ENCODE results near the gene NCS1.

Gene NCS1

DNA sequence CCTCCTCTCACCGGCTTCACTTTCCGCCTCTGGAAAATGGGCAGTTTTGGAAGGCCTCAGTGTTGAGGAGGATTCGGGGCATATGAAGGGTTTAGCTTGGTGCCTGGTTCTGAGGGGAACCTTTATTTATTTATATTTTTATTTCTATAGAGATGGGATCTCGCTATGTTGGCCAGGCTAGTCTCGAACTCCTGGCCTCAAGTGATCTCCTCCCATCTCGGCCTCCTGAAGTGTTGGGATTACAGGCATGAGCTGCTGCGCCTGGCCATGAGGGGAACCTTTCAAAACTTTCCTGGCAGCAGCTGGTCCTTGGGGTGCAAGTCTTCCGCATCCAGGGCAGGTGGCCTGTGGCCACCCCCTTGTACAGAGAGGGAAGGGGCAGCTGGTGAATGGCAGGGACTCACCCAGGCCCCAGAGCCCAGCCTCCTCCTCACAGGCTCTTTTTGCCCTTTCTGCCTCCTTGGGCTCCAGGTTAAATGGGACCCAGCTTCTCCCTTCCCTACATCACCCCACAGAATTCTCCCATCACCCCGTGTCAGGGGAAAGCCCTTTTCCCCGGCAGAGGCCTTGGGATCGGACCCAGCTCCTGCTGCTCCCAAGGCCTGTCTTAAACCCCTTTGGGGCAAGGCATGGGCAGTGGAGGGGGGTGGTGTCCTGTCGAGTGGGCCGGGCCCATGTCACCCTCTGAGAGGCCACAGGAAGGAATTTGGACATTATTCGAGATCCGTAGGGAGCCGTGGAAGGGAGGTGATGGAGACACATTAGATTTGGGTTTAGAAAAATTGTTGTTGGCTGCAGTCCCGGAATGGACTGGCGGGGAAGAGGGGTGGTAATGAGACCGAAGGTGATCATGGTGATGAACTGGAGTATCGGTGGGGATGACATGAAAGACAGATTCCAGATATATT lies 5.9 kb downstream of the NCS1 start:
- no peak for DNase-seq

DNA sequence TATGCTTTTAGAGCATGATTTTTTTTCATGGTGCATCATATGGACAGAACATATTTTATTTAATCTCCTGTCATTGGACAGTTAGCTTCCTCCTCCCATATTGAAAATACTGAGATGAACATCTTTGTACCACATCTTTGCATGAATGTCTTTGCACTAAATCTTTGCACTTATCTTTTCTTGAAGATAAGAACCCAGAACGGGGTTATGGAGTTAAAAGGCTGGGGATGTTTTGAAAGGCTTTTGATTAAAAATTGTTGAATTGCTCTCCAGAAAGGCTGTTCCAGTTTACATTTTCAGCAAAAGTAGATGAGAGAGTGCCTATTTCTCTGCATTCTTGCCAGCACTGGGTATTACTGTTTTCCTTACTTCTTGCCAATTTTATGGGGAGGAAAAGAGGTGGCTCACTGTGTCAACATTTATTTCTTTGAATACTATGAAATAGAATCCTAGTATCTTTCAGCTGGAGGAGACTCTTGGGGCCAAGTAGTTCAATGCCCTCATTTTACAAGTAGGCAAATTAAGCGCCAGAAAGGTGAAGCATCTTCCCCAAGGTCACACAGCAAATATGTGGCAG lies 7.2 kb downstream of the NCS1 start:
- no peak for DNase-seq

DNA sequence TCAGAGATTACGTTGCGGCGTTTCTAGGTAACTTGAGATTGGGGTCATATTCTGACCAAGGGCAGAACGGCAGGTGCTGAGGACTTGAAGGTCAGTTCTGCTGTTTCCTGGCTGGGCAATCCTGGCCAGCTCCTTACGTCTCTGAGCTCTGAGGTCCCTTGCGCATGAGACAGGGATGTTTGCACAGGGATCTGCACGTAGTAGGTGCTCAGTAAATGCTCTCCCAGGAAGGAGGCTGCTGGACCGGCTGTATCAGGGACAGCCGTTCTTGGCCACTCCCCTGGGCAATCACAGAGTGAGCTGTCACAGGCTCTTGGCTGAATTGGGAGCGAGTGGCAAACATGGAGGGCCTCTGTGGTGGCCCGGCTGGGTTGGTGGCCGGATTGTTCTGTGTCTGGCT lies 8.3 kb downstream of the NCS1 start:
- DNase-seq, result no peak

DNA sequence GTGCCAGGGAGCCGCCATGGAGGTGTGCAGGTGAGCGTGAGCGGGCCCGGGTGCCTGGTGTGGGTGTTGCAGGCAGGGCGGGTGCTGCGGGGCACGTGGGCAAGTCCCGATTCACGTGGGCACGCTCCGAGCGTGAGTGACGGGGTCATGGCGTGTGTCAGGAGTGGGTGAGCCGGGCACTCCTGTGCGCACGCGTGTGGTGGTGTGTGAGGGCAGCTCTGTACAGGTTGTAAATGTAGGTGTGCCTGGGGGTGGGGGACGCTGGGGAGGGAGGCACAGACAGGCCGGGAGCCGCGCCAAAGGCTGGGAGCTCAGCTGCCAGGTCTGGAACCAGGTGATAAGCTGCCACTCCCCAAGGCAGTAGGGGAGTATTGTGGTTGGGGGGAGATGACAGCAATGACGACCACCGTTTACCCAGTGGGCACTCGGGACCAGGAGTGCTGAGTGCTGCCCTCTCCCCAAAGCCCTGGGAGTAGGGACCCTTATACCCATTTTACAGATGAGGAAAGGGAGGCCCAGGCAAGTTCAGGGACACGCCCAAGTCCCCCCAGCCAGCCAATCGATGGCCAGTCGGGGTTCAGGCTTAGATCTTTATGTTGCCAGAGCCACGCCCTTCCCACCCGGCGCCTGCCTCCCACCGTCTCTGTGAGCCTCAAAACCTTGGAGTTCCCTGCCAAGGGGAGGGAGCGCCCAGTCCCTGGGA lies 9.6 kb downstream of the NCS1 start:
- no peak for DNase-seq

DNA sequence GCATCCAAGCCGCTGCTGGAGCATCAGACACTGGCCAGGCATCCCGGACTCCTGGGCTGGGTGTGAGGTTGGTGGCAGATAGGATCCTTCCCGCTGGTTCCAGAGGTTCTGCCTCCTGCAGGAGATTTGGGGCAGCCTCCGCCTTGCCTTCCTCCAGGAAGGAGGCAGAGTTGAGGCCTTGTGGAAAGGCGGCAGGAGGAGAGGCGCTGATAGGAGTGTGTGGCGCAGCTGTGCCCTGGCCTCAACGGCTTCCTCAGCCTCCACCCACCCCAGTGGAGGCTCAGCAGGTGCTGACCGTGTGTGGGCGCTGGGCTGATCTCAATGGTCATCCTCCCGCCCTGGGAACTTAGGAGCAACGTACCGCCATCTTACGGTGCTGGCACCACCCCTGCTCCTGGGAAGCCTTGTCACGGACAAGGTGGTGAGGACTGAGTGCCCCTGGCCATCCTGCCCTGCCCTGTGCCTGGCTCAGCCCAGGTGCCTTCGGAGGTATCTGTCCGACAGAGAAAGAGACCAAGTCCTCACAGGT lies 10.2 kb downstream of the NCS1 start:
- no peak for DNase-seq

DNA sequence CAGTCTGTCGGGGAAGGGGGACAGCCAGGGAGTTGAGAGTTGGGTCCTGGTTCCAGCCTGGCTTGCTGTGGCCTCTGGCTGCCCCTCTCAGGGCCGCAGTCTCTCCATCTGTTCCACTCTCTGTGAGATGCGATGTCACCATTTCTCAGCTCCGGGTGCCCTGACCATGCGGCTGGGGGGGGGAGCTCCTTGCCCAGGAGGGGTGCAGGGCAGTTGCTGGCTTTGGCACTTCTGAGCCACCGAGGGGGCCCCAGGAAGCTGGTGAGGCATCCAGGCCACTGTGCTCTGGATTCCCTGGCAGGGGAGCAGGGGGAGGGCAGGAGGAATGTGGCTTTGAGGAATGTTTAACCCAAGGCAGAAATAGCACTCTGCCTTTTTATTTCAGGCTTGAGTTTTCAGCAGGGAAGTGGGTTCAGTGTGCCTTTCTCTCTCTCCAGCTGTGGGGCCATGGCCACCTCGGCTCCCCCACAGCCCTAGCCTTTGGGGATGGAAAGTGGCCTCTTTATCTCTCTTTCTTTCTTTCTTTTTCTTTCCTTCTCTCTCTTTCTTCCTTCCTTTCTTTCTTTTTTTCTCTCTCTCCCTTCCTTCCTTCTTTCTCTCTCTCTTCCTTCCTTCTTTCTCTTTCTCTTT lies 11.0 kb downstream of the NCS1 start:
- DNase-seq, result peak; percentile 26

DNA sequence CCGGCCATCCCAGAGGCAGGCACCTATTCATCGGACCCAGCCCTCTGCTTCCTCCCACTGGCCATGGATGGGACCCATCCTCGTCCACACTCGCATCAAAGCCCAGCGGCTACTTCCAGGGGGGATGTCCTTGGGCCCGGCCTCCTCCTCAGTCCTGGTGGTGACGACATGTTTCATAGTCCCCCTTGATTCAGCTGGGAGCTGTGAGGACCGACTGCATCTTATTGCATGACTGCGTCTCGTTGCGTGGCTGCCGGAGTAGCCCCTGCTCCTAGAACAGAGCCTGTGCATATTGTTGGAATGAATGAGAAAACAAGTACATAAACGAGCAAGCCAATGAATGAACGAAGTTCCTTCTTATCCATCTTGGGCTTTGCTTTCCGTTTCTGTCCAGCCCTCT lies 12.8 kb downstream of the NCS1 start:
- DNase-seq, result no peak

DNA sequence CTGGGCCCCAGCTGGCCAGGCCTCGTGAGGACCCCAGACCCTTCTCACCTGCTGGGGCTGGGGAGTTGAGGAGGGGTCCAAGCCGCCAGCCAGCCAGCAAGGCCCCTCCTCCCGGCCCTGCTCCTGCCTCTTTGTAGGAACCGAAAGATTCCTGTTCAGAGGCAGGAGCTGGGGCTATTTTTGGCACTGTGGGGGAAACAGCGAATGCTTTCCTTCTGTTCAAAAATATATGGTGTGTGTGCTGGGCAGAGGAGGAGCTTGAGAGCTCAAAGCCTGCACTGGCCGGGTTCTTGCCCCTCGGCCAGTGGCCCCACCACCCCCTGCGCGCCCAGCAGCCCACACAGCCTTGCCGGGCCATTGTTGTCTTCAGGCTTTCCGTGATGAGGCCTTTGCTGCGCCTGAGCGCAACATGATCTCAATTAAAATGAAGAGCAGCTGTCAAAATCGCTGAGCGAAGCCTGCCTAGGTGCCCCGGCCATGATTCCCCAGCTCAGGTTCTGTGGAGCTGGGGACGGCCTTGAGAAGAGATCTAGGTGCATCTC lies 13.4 kb downstream of the NCS1 start:
- no peak for DNase-seq

DNA sequence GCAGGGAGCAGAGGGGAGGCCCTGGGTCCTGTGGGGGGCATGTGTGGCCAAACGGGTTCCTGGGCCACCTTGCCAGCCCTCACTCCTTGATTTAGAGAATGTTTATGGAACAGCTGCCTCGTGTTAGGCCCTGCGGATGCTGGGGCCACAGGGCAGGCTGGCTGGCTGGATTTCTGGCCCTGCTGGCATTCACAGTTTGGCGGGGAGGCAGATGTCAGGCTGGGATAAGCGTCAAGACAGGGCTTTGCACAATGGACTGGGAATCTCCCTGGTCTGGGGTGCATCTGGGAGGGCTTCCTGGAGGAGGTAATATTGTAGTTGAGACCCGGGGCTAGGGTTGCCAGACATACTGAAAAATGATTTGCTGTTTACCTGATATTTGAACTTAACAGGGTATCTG lies 13.8 kb downstream of the NCS1 start:
- DNase-seq, result no peak

DNA sequence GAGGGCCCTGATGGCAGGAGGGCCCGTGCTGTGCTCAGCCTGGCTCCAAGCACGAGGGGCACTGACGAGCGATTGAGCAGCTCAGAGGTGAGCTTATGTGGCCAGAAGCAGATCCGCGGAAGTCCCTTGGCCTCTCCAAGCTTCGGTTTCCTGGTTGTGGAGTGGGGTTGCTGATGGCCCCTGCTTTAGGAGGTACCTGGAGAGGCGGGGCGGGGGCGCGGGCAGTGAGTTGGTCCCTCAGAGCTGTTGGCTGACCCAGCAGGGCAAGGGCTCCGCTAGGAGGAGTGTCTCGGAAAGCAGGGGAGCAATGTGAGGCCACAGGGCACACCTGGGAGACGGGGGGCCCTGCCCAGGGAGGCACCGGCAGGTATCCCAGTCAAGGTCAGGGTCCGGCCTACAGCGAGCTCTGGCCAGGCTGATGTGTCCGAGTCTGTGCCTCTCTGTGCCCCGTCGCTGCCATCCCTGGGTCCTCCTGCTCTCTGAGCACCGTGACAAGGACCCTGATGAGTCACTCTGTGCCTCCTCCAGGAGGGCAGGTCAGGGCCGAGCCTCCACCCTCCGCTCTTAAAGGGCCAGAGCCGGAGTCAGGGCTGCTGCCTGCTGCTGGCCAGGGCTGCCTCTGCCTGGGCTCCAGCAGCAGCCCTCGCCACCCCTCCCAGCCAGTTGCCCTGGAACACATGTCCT lies 14.8 kb downstream of the NCS1 start:
- peak; percentile 54 for DNase-seq

DNA sequence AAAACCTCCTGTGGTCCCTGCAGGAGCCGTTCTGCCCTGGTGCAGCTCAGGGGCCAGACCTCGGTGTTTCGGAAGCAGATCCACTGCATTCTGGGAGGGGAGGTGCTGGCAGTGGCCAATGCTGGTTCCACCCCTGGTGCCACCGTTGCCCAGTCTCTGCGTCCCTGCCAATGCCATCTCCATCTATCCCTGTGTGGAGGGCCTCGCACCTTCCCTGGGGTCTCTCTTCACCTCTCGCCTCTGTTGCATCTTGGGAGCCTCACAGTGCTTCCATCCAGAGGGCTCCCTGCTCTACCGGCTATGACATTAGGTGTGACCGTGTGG lies 15.3 kb downstream of the NCS1 start:
- no peak for DNase-seq

DNA sequence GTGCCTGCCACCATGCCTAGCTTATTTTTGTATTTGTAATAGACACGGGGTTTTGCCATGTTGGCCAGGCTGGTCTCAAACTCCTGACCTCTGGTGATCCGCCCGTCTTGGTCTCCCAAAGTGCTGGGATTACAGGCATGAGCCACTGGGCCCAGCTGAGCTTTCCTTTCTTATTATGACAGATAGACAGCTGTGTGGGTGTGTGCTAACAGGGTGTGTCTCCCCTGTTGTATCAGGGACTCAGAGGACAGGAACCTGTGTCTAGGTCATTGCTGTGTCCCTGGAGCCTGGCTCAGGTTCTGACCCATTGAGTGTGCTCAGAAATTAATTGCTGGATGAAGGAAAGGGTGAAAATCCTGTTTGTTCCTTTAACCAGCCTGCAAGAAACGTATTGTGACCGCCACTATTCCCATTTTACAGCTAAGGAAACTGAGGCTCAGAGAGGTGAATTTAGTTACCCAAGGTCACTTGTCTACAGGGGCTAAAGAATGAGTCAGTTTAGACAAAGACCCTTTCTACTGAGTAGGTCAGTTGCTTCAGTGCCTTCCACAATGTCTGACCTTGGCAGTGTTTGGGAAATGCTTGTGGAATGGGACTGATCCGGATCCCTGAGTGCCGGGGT lies 16.8 kb downstream of the NCS1 start:
- DNase-seq, result no peak

DNA sequence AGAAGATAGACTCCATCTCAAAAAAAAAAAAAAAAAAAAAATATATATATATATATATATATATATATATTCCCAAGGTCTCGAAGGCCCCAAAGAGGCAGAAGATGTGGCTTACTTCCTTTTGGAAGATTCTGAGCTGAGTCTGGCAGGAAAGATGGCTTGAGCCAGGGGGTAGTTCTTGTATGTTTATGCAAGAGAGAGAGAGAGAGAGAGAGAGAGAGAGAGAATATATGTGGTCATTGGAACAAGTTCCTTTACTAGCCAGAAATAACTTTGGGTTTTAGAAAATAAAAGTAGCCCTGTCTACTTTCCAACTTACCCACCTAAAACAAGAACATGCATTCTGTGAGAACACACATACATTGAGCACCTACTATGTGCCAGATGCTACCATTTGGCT lies 17.6 kb downstream of the NCS1 start:
- peak; percentile 57 for DNase-seq

DNA sequence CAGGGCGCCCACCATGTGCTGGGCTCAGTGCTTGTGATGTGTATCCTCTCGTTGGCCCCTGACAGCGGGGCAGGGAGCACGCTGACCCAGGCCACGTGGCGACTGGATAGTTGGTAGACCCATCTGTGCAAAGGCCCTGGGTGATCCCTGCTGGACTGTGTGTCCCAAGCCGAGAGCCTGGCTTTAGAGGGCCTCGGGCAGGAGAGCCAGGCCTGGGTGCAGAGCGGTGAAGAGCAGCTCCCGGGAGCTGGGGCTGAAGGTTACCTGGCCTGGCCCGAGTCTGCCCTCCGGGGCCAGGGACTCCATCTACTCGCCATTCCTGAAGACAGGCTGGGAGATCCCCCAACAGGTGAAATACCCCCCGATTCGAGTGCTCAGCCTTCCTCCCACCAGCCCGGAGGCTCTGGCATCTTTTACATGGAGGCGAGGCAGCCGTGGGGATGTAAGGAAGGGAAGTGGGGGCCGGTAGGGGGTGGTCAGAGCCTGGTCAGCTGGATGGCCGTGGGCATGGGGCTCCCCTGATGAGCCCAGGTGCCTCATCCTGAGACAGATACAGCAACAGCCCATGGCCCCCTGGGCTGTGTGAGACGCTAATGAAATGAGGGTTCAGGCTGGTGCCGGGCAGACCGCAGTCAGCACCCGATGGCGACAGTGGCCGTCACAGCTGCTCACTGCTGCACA lies 19.0 kb downstream of the NCS1 start:
- DNase-seq, result no peak

DNA sequence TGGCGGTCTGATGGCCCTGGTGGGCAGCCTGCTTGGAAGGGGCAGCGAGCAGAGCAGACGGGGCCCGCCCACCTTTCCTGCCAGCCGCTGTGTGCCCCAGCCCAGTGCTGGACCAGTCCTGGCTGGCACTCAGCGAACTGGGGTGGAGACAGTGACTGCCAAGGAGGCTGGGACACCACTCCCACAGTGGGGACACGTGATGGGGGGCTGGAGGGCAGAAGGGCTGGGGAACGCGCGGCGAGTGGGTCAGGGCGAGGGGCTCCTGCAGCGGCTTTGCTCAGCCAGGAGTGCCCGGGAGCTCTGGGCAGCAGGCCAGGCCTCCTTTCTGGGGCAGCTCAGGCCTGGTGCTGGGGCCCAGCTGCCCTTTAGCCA lies 19.5 kb downstream of the NCS1 start:
- DNase-seq, result no peak

DNA sequence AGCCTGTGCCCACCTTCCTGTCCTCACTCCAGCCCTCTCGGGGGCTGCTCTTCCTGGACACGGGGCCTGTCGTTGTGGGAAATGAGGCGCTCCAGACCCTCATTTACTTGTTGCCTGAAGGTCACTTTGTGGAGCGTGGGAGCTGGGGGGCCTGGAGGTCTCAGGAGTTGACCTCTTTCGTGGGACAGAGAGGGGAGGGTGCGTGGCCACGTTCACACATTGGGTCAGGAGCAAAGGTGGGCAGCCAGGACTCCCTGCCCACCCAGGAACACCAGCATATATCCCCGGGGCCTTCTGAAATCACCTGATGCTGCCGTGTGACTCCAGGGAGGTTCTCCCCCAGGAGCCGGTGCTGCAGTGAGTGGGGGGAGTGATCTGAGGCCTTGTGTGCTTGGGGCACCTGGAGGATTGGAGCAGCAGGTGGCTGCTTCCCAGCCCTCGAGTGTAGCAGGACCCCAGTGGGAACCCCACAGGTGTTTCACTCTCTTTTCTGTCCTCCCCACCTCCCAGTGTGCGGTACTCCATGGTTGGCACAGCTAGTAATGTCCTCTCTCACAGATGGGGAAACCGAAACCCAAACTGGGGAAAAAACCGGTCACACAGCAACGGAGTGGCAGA lies 20.3 kb downstream of the NCS1 start:
- no peak for DNase-seq

DNA sequence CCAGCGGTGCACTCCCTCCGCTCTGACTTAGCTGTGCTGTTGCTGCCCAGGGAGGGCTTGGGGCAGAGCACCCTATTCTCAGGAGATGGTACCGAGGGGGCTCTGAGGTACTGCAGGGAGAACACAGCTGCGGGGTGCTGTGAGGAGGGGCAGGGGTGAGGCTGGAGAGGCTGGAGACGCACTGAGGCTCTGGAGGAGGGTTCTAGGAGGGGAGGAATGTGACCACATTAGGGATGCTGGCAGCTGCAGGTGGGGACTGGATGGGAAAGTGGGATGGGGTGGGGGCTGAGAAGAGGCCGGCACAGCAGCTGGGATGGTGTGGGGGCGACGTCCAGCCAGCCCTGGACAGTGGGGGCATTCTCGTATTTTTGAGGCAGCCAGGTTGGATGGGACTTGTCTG lies 20.9 kb downstream of the NCS1 start:
- no peak for DNase-seq

DNA sequence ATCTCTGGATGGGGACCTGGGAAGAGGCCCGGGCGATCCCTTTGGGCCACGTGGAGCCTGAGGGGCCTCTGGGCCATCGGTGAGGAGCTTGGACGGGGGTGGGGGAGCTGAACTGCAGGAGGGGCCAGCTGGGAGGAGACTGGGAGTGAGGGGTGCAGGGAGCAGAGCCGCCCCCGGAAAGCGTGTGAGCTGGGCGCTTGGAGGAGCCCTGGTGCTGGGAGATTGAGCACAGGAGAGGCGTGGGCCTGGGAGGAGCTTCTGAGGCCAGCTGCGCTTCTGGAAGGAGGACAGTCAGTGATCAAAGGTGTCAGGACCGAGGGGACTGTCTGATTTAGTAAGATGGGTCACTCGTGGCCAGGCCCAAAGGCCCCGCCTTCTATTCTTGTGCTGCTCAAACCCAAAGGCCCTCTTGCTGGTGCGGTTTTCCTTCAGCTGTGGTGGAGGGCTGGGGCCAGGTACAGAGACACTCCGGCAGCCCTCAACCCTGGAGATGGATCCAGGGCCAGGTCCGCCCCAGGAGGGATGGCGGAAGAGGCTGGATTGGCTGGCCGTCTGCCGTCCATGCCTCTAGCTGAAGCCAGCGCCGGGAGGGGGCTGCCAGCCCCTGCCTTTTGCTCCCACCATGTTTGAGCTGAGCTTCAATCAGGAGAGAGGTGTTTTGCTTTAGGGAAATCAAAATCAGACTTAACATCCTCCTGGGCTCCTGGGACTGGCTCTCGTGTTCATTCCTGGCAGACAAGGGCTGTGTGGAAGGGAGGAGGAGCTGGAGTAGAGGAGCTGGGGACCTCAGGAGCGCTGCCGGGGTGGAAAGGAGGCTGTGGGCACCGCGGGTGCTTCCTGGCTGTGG lies 21.6 kb downstream of the NCS1 start:
- DNase-seq, result no peak

DNA sequence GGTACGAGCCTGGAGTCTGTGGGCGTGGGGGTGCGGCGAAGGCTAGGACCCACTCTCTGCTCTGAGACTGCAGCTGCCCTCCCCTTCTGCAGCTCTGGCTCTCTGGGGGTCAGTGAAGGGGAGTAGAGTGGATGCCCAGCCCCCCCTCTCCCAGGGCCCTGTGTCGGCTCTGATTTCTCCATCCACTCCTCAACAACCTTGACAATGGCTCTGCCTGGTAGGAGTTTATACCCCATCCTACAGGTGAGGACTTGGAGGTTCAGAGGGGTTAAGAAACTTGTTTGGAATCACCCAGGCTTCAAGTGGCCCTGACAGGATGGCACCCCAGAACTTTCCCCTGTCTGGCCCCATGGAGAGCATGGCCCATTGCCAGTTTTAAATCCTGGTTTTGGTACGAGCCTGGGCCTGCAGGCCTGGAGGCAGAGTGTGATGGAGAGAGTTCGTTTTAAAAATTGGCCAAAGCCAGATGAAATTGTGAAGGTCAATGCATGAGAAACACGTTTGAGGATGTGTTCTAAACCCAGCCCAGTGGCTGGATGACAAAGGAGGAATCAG lies 22.3 kb downstream of the NCS1 start:
- no peak for DNase-seq

DNA sequence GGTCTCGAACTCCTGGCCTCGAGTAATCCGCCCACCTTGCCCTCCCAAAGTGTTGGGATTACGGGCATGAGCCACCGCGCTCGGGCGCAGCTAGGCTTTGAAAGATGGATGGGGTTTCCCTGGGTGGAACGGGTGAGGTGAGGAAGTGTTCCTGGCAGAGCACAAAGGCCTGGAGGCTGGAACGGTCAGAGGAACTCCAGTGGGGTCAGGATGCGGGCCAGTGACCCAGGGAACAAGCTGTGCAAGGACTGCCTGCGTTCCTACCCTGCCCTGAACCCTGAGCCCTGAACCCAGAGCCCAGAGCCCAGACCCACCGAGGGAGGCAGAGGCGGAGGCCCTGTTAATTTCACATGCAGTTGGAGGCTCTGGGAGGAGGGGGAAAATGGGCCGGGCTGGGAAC lies 23.4 kb downstream of the NCS1 start:
- no peak for DNase-seq
